Stomach (tissue), 4 donors: ENCODE measurements around the gene DOCK6.

Source experiments
- CTCF ChIP-seq, 7 experiments: fragments of 450-650 bp in 4 of 7; fragments of 200-600 bp in 3 of 7; sonication (generic) in 3 of 7; IDR thresholded peaks; one replicate each; pipeline ENCODE4 v1.5.1; 2016 to 2019; ENCODE audit warnings: antibody characterized with exemption in 7 of 7, control low read depth in 2 of 7, mild to moderate bottlenecking in 1 of 7
- EP300 ChIP-seq: sonication (generic); formaldehyde crosslinking; IDR thresholded peaks from one replicate; pipeline ENCODE4 v1.6.1; 2017; ENCODE audit warnings: antibody characterized with exemption
- POLR2A ChIP-seq, 4 donors: fragments of 450-650 bp; IDR thresholded peaks; one replicate each; pipeline ENCODE4 v1.6.1; 2016; ENCODE audit warnings: antibody characterized with exemption in 4 of 4, control low read depth in 2 of 4, mild to moderate bottlenecking in 1 of 4, moderate library complexity in 1 of 4
- POLR2AphosphoS5 ChIP-seq, 3 donors: sonication (generic); formaldehyde crosslinking; IDR thresholded peaks; one replicate each; pipeline ENCODE4 v1.6.1; 2016; ENCODE audit warnings: antibody characterized with exemption in 3 of 3

- no peak for TF ChIP-seq CTCF (IDR thresholded peaks at IDR 0.05)
- TF ChIP-seq EP300: no peak
- no peak for TF ChIP-seq POLR2AphosphoS5 (IDR thresholded peaks at IDR 0.05)
- no peak for TF ChIP-seq POLR2A (IDR thresholded peaks at IDR 0.05)
Measured at GRCh38 chr19:11242025-11242424, 20.3 kb downstream of the DOCK6 start.
